ENCODE results near the gene SLC25A18. TPM values are rescaled to one million over a fixed set of nuclear protein-coding genes. Genes with fewer than 3 reads are reported as not detected.
A peak's percentile ranks its signal among the peaks of the same experiment; 100 is the strongest.

The SLC25A18 gene
- total RNA-seq, 1 experiment from 2014 or later = 2.1 TPM

DNA sequence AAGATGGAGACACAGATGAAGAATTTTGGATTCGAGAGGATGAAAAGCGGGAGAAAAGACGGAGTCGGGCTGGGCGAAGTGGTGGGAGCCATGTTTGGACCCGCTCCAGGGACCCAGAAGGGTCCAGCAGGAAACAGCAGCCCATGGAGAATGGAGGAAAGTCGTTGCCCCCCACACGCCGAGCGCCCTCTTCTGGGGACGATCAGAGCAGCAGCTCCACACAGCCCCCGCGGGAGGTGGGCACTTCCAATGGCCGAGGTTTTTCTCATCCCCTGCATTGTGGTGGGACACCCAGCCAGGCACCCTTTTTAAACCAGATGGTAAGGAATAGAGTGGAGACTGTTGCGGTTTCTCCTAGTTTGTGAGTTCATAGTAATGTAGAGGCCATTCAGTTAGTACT lies 22.8 kb upstream of the SLC25A18 start:
- Mint-ChIP-seq H3K36me3 (peaks cover 73% of the 10 kb centered on the region), H3K27ac (peak overlapping the region; percentile 30), H3K27me3 (ENCODE audit: low read depth) (no peaks in the 10 kb centered on the region), H3K4me1 (peaks cover 13% of the 10 kb centered on the region), H3K4me3 (no peak overlapping the region), H3K9me3 (no peaks in the 10 kb centered on the region)
- TF ChIP-seq, protein P1, sequence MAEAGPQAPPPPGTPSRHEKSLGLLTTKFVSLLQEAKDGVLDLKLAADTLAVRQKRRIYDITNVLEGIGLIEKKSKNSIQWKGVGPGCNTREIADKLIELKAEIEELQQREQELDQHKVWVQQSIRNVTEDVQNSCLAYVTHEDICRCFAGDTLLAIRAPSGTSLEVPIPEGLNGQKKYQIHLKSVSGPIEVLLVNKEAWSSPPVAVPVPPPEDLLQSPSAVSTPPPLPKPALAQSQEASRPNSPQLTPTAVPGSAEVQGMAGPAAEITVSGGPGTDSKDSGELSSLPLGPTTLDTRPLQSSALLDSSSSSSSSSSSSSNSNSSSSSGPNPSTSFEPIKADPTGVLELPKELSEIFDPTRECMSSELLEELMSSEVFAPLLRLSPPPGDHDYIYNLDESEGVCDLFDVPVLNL (CRISPR knock-in tag; IDR thresholded peaks at IDR 0.05; ENCODE audit: borderline replicate concordance, low read depth) = no peak
- TF ChIP-seq, protein P2, sequence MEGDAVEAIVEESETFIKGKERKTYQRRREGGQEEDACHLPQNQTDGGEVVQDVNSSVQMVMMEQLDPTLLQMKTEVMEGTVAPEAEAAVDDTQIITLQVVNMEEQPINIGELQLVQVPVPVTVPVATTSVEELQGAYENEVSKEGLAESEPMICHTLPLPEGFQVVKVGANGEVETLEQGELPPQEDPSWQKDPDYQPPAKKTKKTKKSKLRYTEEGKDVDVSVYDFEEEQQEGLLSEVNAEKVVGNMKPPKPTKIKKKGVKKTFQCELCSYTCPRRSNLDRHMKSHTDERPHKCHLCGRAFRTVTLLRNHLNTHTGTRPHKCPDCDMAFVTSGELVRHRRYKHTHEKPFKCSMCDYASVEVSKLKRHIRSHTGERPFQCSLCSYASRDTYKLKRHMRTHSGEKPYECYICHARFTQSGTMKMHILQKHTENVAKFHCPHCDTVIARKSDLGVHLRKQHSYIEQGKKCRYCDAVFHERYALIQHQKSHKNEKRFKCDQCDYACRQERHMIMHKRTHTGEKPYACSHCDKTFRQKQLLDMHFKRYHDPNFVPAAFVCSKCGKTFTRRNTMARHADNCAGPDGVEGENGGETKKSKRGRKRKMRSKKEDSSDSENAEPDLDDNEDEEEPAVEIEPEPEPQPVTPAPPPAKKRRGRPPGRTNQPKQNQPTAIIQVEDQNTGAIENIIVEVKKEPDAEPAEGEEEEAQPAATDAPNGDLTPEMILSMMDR (IDR thresholded peaks at IDR 0.05) = peak; percentile 60
- ATAC-seq = peak; percentile 89
- CTCF ChIA-PET = interaction anchor here (0.6 to 1.5 kb wide), 9 partner anchors 15 to 466 kb away, joined by 3 to 6 read pairs (median 3); no protein-coding TSS in a partner anchor
- peak; percentile 69 for DNase-seq (ENCODE audit: low spot score)
- POLR2A ChIA-PET = no interaction called here

DNA sequence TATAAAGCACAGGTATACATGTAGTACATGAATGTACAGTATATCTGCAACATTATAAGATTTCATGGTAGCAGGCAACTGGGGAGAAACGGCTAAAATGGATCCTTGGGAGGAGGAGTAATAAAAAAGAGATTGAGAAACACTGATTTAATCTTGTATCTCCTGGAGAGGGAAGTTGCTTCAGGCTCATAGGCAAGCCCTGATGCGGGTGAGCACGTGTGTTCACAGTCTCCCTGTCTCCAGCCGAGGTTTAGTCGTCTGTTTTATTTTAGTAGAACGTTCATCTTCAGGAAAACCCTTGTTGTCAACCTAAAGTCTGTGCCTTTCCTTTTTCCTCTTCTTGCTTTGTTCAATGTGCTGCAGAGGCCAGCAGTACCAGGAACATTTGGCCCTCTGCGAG lies 21.8 kb upstream of the SLC25A18 start:
- peak overlapping the region; percentile 36; the same call in 1 of the 2 replicates for H3K27ac Mint-ChIP-seq
- H3K27me3 Mint-ChIP-seq (ENCODE audit: low read depth) = no peaks in the 10 kb centered on the region
- CTCF ChIA-PET = interaction anchor here (1.5 kb wide), 1 partner anchor 215 kb away, joined by 3 read pairs; no protein-coding TSS in a partner anchor
- H3K9me3 Mint-ChIP-seq = no peaks in the 10 kb centered on the region
- POLR2A ChIA-PET = no interaction called here
- DNase-seq (ENCODE audit: low spot score) = no peak
- H3K36me3 Mint-ChIP-seq = peaks cover 73% of the 10 kb centered on the region
- TF ChIP-seq TEAD1 (CRISPR knock-in tag; IDR thresholded peaks at IDR 0.05) = no peak
- TF ChIP-seq SMAD3 (CRISPR knock-in tag; IDR thresholded peaks at IDR 0.05; ENCODE audit: borderline replicate concordance) = no peak
- no peak for TF ChIP-seq FOXJ3 (CRISPR knock-in tag; IDR thresholded peaks at IDR 0.05; ENCODE audit: borderline replicate concordance)
- TF ChIP-seq, protein P3, sequence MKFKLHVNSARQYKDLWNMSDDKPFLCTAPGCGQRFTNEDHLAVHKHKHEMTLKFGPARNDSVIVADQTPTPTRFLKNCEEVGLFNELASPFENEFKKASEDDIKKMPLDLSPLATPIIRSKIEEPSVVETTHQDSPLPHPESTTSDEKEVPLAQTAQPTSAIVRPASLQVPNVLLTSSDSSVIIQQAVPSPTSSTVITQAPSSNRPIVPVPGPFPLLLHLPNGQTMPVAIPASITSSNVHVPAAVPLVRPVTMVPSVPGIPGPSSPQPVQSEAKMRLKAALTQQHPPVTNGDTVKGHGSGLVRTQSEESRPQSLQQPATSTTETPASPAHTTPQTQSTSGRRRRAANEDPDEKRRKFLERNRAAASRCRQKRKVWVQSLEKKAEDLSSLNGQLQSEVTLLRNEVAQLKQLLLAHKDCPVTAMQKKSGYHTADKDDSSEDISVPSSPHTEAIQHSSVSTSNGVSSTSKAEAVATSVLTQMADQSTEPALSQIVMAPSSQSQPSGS (CRISPR knock-in tag; IDR thresholded peaks at IDR 0.05; ENCODE audit: borderline replicate concordance, low read depth) = no peak
- TF ChIP-seq MXD4 (CRISPR knock-in tag; IDR thresholded peaks at IDR 0.05; ENCODE audit: borderline replicate concordance) = no peak
- ATAC-seq = no peak
- no peak overlapping the region for H3K4me3 Mint-ChIP-seq
- peaks cover 10% of the 10 kb centered on the region for H3K4me1 Mint-ChIP-seq

DNA sequence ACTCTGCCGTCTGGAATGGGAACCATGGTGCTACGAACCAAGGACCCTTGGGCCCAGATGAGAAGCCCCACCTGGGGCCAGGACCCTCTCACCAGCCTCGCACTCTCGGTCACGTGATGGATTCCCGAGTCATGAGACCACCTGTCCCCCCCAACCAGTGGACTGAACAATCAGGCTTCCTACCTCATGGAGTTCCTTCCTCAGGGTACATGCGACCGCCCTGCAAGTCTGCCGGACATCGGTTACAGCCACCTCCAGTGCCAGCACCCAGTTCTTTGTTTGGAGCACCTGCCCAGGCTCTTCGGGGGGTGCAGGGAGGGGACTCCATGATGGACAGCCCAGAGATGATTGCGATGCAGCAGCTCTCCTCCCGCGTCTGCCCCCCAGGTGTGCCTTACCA lies 20.8 kb upstream of the SLC25A18 start:
- H3K9me3 Mint-ChIP-seq = no peaks in the 10 kb centered on the region
- CTCF ChIA-PET = interaction anchor here (0.6 to 1.3 kb wide), 2 partner anchors 16 to 51 kb away, joined by 4 to 5 read pairs; no protein-coding TSS in a partner anchor
- no peak overlapping the region for H3K27ac Mint-ChIP-seq

More for the DNA sequence above, 20.8 kb upstream of the SLC25A18 start:
- DNase-seq (ENCODE audit: low spot score) (no peak), ATAC-seq (no peak)
- Mint-ChIP-seq H3K4me3 (no peak overlapping the region), H3K4me1 (no peaks in the 10 kb centered on the region), H3K36me3 (peaks cover 67% of the 10 kb centered on the region), H3K27me3 (ENCODE audit: low read depth) (no peaks in the 10 kb centered on the region)
- TF ChIP-seq, protein P4, sequence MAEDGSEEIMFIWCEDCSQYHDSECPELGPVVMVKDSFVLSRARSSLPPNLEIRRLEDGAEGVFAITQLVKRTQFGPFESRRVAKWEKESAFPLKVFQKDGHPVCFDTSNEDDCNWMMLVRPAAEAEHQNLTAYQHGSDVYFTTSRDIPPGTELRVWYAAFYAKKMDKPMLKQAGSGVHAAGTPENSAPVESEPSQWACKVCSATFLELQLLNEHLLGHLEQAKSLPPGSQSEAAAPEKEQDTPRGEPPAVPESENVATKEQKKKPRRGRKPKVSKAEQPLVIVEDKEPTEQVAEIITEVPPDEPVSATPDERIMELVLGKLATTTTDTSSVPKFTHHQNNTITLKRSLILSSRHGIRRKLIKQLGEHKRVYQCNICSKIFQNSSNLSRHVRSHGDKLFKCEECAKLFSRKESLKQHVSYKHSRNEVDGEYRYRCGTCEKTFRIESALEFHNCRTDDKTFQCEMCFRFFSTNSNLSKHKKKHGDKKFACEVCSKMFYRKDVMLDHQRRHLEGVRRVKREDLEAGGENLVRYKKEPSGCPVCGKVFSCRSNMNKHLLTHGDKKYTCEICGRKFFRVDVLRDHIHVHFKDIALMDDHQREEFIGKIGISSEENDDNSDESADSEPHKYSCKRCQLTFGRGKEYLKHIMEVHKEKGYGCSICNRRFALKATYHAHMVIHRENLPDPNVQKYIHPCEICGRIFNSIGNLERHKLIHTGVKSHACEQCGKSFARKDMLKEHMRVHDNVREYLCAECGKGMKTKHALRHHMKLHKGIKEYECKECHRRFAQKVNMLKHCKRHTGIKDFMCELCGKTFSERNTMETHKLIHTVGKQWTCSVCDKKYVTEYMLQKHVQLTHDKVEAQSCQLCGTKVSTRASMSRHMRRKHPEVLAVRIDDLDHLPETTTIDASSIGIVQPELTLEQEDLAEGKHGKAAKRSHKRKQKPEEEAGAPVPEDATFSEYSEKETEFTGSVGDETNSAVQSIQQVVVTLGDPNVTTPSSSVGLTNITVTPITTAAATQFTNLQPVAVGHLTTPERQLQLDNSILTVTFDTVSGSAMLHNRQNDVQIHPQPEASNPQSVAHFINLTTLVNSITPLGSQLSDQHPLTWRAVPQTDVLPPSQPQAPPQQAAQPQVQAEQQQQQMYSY (CRISPR knock-in tag; IDR thresholded peaks at IDR 0.05) = no peak
- TF ChIP-seq, protein P5, sequence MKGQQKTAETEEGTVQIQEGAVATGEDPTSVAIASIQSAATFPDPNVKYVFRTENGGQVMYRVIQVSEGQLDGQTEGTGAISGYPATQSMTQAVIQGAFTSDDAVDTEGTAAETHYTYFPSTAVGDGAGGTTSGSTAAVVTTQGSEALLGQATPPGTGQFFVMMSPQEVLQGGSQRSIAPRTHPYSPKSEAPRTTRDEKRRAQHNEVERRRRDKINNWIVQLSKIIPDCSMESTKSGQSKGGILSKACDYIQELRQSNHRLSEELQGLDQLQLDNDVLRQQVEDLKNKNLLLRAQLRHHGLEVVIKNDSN (CRISPR knock-in tag; IDR thresholded peaks at IDR 0.05) = no peak
- TF ChIP-seq ETV6 (CRISPR knock-in tag; IDR thresholded peaks at IDR 0.05) (no peak), SP1 (CRISPR knock-in tag; conservative IDR thresholded peaks at IDR 0.05) (no peak), SOX15 (CRISPR knock-in tag; IDR thresholded peaks at IDR 0.05) (no peak), ZNF232 (CRISPR knock-in tag; IDR thresholded peaks at IDR 0.05) (no peak), ATF1 (CRISPR knock-in tag; IDR thresholded peaks at IDR 0.05) (no peak), ZNF396 (CRISPR knock-in tag; IDR thresholded peaks at IDR 0.05; ENCODE audit: borderline replicate concordance) (no peak), NR2C2 (CRISPR knock-in tag; IDR thresholded peaks at IDR 0.05) (no peak), GABPB1 (CRISPR knock-in tag; IDR thresholded peaks at IDR 0.05) (no peak), CBFB (CRISPR knock-in tag; IDR thresholded peaks at IDR 0.05; ENCODE audit: low read depth) (no peak), NFYB (CRISPR knock-in tag; conservative IDR thresholded peaks at IDR 0.05; ENCODE audit: low read depth) (no peak), CREM (CRISPR knock-in tag; IDR thresholded peaks at IDR 0.05) (no peak), ZNF416 (CRISPR knock-in tag; IDR thresholded peaks at IDR 0.05) (no peak)
- TF ChIP-seq, protein P6, sequence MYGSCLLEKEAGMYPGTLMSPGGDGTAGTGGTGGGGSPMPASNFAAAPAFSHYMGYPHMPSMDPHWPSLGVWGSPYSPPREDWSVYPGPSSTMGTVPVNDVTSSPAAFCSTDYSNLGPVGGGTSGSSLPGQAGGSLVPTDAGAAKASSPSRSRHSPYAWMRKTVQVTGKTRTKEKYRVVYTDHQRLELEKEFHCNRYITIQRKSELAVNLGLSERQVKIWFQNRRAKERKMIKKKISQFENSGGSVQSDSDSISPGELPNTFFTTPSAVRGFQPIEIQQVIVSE (CRISPR knock-in tag; IDR thresholded peaks at IDR 0.05; ENCODE audit: borderline replicate concordance) = no peak
- TF ChIP-seq, protein P7, sequence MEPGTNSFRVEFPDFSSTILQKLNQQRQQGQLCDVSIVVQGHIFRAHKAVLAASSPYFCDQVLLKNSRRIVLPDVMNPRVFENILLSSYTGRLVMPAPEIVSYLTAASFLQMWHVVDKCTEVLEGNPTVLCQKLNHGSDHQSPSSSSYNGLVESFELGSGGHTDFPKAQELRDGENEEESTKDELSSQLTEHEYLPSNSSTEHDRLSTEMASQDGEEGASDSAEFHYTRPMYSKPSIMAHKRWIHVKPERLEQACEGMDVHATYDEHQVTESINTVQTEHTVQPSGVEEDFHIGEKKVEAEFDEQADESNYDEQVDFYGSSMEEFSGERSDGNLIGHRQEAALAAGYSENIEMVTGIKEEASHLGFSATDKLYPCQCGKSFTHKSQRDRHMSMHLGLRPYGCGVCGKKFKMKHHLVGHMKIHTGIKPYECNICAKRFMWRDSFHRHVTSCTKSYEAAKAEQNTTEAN (CRISPR knock-in tag; IDR thresholded peaks at IDR 0.05) = no peak
- POLR2A ChIA-PET = no interaction called here
